HCT116 (cell line): ENCODE measurements around the gene EIF6. TPM values are rescaled to one million over a fixed set of nuclear protein-coding genes. Genes with fewer than 3 reads are reported as not detected.
A peak's percentile ranks its signal among the peaks of the same experiment; 100 is the strongest.
"Not testable (repeated sequence)": the region's sequence is repeated elsewhere in the genome, so short reads cannot be mapped to it uniquely, and the experiment has no call there.

Experiments
- ATAC-seq: fragments of 200-7000 bp; cut with Tn5 transposase; 2 replicates; pipeline ENCODE4 v1.9.1; 2020; ENCODE audit warnings: mild to moderate bottlenecking, moderate library complexity
- BruUV-seq: library from RNA; stranded (reverse); fragments of 400-500 nt; replicated peaks from 2 replicates; lab custom pipeline; 2021; lab: Mats Ljungman, UMichigan
- CTCF ChIA-PET: fragments of 300-600 bp; sonication (Branson Sonifier 250); formaldehyde crosslinking; loops from one replicate; lab custom pipeline; 2021; ENCODE audit warnings: antibody characterized with exemption; lab: Charles Lee
- POLR2A ChIA-PET: fragments of 300-600, 350-600 bp; sonication (Branson Sonifier 250); formaldehyde crosslinking; loops from one replicate; lab custom pipeline; 2021; ENCODE audit warnings: antibody characterized with exemption; lab: Charles Lee
- RAD21 ChIA-PET, 2 experiments: fragments of 300-600 bp; sonication (Branson Sonifier 250); formaldehyde crosslinking; loops; one replicate each; lab custom pipeline; 2023; ENCODE audit warnings: low total read pairs in 2 of 2; ENCODE audit not compliant: uncharacterized antibody in 2 of 2, unreplicated experiment in 2 of 2, low non-redundant PET in 1 of 2; lab: Charles Lee
- DNase-seq: peaks from one replicate; pipeline ENCODE4 v3.0.0-alpha.2; 2010; ENCODE audit warnings: low read depth, low spot score
- H2AFZ ChIP-seq: fragments of 200-600 bp; shearing (Covaris generic), sonication (generic); 2 replicates; pipeline ENCODE4 v1.6.1; 2017; ENCODE audit warnings: low read depth, mixed run types, mixed read lengths, antibody characterized with exemption, low read length; ENCODE audit not compliant: poor library complexity, severe bottlenecking
- H3K27ac ChIP-seq: 2 replicates; pipeline ENCODE4 v1.5.1; 2012; ENCODE audit warnings: low read depth, low read length
- H3K27me3 ChIP-seq: fragments of 200-600 bp; sonication (generic); 2 replicates; pipeline ENCODE4 v1.6.1; 2016; ENCODE audit warnings: mixed run types, low read length, mixed read lengths; ENCODE audit not compliant: insufficient read depth
- H3K36me3 ChIP-seq, 2 experiments: fragments of 200-500 bp in 1 of 2; fragments of 200-600 bp in 1 of 2; sonication (Bioruptor generic) in 1 of 2; sonication (generic) in 1 of 2; 2 replicates each; pipeline versions ENCODE4 v1.5.1 to v1.6.1; 2014 to 2016; ENCODE audit warnings: low read length in 2 of 2, inconsistent platforms in 1 of 2, mixed read lengths in 1 of 2, mixed run types in 1 of 2; ENCODE audit not compliant: insufficient read depth in 2 of 2, control insufficient read depth in 1 of 2
- H3K4me1 ChIP-seq, 2 experiments: fragments of 200-600 bp in 1 of 2; sonication (generic) in 1 of 2; 2 replicates each; pipeline versions ENCODE4 v1.5.1 to v1.6.1; 2012 to 2017; ENCODE audit warnings: low read length in 2 of 2, inconsistent platforms in 1 of 2, mild to moderate bottlenecking in 1 of 2, mixed read lengths in 1 of 2, mixed run types in 1 of 2, moderate library complexity in 1 of 2; ENCODE audit not compliant: insufficient read depth in 2 of 2, control insufficient read depth in 1 of 2
- H3K4me2 ChIP-seq: fragments of 200-600 bp; sonication (generic); 2 replicates; pipeline ENCODE4 v1.6.1; 2017; ENCODE audit warnings: mixed run types, low read length, mixed read lengths
- H3K4me3 ChIP-seq, 2 experiments: fragments of 200-600 bp in 1 of 2; sonication (generic) in 1 of 2; replicated peaks in 1 of 2; 2 replicates each; pipeline ENCODE4 v1.5.1; 2011 to 2016; ENCODE audit warnings: low read length in 2 of 2, control low read depth in 1 of 2, low read depth in 1 of 2, mild to moderate bottlenecking in 1 of 2, mixed read lengths in 1 of 2, mixed run types in 1 of 2
- H3K79me2 ChIP-seq: fragments of 200-600 bp; sonication (generic); 2 replicates; pipeline ENCODE4 v1.6.1; 2017; ENCODE audit warnings: mild to moderate bottlenecking, mixed run types, low read length, moderate library complexity, mixed read lengths; ENCODE audit not compliant: insufficient read depth
- H3K9ac ChIP-seq: fragments of 200-600 bp; sonication (generic); 2 replicates; pipeline ENCODE4 v1.6.1; 2016; ENCODE audit warnings: low read length, mixed read lengths
- H3K9me2 ChIP-seq: fragments of 200-600 bp; sonication (generic), shearing (Covaris generic); 2 replicates; pipeline ENCODE4 v1.6.1; 2017; ENCODE audit warnings: mixed run types, mild to moderate bottlenecking, moderate library complexity; ENCODE audit not compliant: insufficient read depth
- H3K9me3 ChIP-seq, 2 experiments: fragments of 200-500 bp in 1 of 2; fragments of 200-600 bp in 1 of 2; sonication (Bioruptor generic) in 1 of 2; sonication (generic) in 1 of 2; 2 replicates each; pipeline ENCODE4 v1.6.1; 2014 to 2017; ENCODE audit warnings: low read length in 2 of 2, mixed read lengths in 2 of 2, inconsistent platforms in 1 of 2, low read depth in 1 of 2, mild to moderate bottlenecking in 1 of 2, mixed run types in 1 of 2, moderate library complexity in 1 of 2; ENCODE audit not compliant: control insufficient read depth in 1 of 2, insufficient read depth in 1 of 2
- H4K20me1 ChIP-seq: fragments of 200-600 bp; sonication (generic), shearing (Covaris generic); 2 replicates; pipeline ENCODE4 v1.6.1; 2017; ENCODE audit warnings: mixed run types, mild to moderate bottlenecking, moderate library complexity; ENCODE audit not compliant: insufficient read depth
- CBX3 ChIP-seq: IDR thresholded peaks from 2 replicates; pipeline ENCODE4 v1.6.1; 2012; ENCODE audit warnings: low read depth
- EGR1 ChIP-seq: IDR thresholded peaks from 2 replicates; pipeline ENCODE4 v1.6.1; 2012; ENCODE audit warnings: low read depth
- EZH2 ChIP-seq: fragments of 200-600 bp; sonication (generic); IDR thresholded peaks from 2 replicates; pipeline ENCODE4 v1.6.1; 2017; ENCODE audit warnings: antibody characterized with exemption, mixed run types
- RAD21 ChIP-seq: IDR thresholded peaks from 2 replicates; pipeline ENCODE4 v1.6.1; 2012; ENCODE audit warnings: low read depth, mild to moderate bottlenecking
- intact Hi-C: fragments of 100-400 bp; cut with micrococcal nuclease; formaldehyde crosslinking; loops from 2 replicates; pipeline ENCODE4 v1.10.0; 2022
- total RNA-seq: library from RNA; stranded (reverse); gene quantifications from one replicate; pipeline ENCODE4 v1.2.1, GENCODE V29; 2021; ENCODE audit not compliant: unreplicated experiment
- TF ChIP-seq, protein P1 (sequence below), 3 experiments: fragments of 200-600 bp in 1 of 3; sonication (generic) in 1 of 3; IDR thresholded peaks in 2 of 3; conservative IDR thresholded peaks in 1 of 3; 2 replicates each; pipeline ENCODE4 v1.5.1; 2012 to 2017; ENCODE audit warnings: low read depth in 2 of 3, low read length in 2 of 3, antibody characterized with exemption in 1 of 3, borderline replicate concordance in 1 of 3, control low read depth in 1 of 3, mild to moderate bottlenecking in 1 of 3, mixed read lengths in 1 of 3, mixed run types in 1 of 3, moderate library complexity in 1 of 3; ENCODE audit not compliant: insufficient read depth in 1 of 3

Gene EIF6
- total RNA-seq, 1 experiment from 2014 or later: 209 TPM

DNA sequence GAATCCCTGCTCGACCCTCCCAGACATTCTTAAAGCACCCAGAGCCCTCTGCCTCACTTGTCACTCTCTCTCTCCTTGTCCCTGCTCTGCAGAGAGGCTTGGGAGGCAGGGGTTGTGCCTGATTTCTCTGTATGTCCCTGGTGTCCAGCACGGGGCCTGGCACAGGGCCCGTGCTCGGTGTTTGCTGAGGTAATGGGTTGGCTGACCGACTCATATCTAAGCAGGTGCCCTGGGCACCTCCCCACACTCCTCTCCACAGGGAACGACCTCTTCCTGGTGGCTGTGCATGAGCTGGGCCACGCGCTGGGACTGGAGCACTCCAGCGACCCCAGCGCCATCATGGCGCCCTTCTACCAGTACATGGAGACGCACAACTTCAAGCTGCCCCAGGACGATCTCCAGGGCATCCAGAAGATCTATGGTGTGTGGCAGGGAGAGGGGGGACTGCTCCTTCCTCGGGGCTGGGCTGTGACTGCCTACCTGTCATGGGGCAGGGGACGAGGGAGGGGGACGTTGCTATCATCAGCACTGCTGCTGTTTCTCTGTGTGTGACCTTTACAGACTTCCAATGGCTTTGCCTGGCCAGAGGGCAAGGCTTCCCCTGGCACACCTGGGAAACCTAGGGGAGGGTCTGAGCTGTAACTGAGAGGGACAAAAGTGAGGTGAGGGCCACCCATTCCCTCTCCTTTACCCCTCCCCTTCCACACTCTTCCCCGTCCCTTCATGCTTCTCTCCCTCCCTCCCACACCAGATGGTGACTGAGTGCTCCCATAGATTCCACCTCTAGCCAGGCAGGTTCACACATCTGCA is 20.8 kb downstream of the EIF6 start:
- no peak for DNase-seq
- intact Hi-C loops: loop anchor here (1.0 to 10.0 kb wide), 2 partner anchors 118 to 389 kb away; partner anchors contain the start of genes ACSS2 and GGT7
- ChIA-PET CTCF (interaction anchor here (0.6 to 2.6 kb wide), 6 partner anchors 9 to 756 kb away, joined by 3 to 16 read pairs (median 3); partner anchors contain the start of gene EDEM2), POLR2A (interaction anchor here (0.6 to 1.0 kb wide), 2 partner anchors 14 to 122 kb away, joined by 4 to 5 read pairs; partner anchors contain the start of gene MMP24OS), RAD21 (interaction anchor here in 1 of 2 experiments (0.6 kb wide), 1 partner anchor 90 kb away, joined by 5 read pairs; no protein-coding TSS in a partner anchor)
- ATAC-seq: peak; percentile 54
- Histone ChIP-seq H3K4me2 (peak overlapping the region; percentile 74), H3K79me2 (no peaks in the 10 kb centered on the region), H3K36me3 (no peaks in the 10 kb centered on the region), H3K9me3 (no peaks in the 10 kb centered on the region), H3K27ac (peak overlapping the region; percentile 74), H3K27me3 (no peaks in the 10 kb centered on the region), H3K4me3 (peak overlapping the region in 1 of 2 experiments; percentile 31; a peak in 2 of 4 replicates), H3K9ac (peak overlapping the region; percentile 25), H3K4me1 (peaks cover 23% of the 10 kb centered on the region in 2 experiments), H3K9me2 (no peaks in the 10 kb centered on the region), H4K20me1 (no peaks in the 10 kb centered on the region), H2AFZ (no peak overlapping the region)
- TF ChIP-seq EZH2 (no peak), EGR1 (no peak), RAD21 (no peak), CBX3 (no peak)
- BruUV-seq: no TSS peak

DNA sequence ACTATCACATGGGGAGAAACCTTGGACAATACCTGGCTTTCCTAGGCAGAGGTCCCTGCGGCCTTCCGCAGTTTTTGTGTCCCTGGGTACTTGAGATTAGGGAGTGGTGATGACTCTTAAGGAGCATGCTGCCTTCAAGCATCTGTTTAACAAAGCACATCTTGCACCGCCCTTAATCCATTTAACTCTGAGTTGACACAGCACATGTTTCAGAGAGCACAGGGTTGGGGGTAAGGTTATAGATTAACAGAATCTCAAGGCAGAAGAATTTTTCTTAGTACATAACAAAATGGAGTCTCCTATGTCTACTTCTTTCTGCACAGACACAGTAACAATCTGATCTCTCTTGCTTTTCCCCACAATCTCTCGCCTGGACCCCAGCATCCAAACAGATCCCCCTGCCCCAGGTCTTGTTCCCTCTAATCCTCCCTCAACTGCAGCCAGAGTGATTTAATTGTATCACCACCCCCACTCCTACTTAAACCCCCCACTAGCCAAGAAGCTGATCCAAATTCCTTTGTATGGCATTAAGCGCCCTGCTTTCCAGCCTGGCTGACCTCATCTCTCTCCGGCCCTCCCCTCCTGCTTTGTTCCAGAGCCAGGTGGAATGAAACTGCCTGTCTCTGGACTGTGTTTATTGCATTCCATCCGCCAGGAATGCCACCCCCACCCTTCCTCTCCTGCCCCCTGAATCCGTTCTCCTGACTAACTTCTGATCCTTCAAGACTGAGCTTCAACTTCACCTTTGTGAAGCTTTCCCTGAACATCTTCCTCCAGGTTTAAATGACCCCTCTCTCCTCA is 21.6 kb downstream of the EIF6 start:
- Histone ChIP-seq H3K4me2 (peak overlapping the region; percentile 74), H3K4me3 (peak overlapping the region in 1 of 2 experiments; percentile 31; a peak in 2 of 4 replicates), H3K4me1 (peaks cover 23% of the 10 kb centered on the region in 2 experiments), H3K27ac (peak overlapping the region; percentile 74)
- CTCF ChIA-PET: interaction anchor here (0.6 to 1.5 kb wide), 3 partner anchors 8 to 755 kb away, joined by 3 to 4 read pairs (median 3); no protein-coding TSS in a partner anchor
- peak; percentile 88 for ATAC-seq
- H3K36me3 ChIP-seq, H2AFZ ChIP-seq, RAD21 ChIA-PET: not testable (repeated sequence)
- TF ChIP-seq, protein P1, sequence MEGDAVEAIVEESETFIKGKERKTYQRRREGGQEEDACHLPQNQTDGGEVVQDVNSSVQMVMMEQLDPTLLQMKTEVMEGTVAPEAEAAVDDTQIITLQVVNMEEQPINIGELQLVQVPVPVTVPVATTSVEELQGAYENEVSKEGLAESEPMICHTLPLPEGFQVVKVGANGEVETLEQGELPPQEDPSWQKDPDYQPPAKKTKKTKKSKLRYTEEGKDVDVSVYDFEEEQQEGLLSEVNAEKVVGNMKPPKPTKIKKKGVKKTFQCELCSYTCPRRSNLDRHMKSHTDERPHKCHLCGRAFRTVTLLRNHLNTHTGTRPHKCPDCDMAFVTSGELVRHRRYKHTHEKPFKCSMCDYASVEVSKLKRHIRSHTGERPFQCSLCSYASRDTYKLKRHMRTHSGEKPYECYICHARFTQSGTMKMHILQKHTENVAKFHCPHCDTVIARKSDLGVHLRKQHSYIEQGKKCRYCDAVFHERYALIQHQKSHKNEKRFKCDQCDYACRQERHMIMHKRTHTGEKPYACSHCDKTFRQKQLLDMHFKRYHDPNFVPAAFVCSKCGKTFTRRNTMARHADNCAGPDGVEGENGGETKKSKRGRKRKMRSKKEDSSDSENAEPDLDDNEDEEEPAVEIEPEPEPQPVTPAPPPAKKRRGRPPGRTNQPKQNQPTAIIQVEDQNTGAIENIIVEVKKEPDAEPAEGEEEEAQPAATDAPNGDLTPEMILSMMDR (IDR thresholded peaks at IDR 0.05 in 2 of 3, conservative IDR thresholded peaks at IDR 0.05 in 1 of 3; ENCODE audit: borderline replicate concordance in 1 of 3, insufficient read depth in 1 of 3, low read depth in 2 of 3, low read length in 2 of 3): peak in 2 of 3 experiments; percentile 17 to 26; a peak in 2 of 6 replicates
- peak; percentile 39; the same call in 1 of the 2 replicates for TF ChIP-seq EGR1
- TF ChIP-seq, all 23 proteins: peak for 2; not testable (repeated sequence) for 21
- not testable (repeated sequence) for H3K9me3 ChIP-seq, H3K9me2 ChIP-seq, H4K20me1 ChIP-seq, DNase-seq, H3K27me3 ChIP-seq, H3K79me2 ChIP-seq, BruUV-seq
- POLR2A ChIA-PET: interaction anchor here (0.6 to 1.0 kb wide), 2 partner anchors 15 to 122 kb away, joined by 4 to 5 read pairs; partner anchors contain the start of gene MMP24OS
- H3K9ac ChIP-seq: peak overlapping the region; percentile 25
- intact Hi-C loops: loop anchor here (10.0 kb wide), 1 partner anchor 388 kb away; the partner anchor contains the start of genes ACSS2 and GGT7

DNA sequence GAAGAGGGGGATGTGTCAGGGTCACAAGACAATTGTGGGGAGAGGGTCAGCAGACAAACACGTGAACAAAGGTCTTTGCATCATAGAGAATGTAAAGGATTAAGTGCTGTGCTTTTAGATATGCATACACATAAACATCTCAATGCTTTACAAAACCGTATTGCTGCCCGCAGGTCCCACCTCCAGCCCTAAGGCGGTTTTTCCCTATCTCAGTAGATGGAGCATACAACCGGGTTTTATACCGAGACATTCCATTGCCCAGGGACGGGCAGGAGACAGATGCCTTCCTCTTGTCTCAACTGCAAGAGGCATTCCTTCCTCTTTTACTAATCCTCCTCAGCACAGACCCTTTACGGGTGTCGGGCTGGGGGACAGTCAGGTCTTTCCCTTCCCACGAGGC is 22.3 kb downstream of the EIF6 start:
- ATAC-seq, H3K27me3 ChIP-seq, H3K9ac ChIP-seq, H3K36me3 ChIP-seq, H4K20me1 ChIP-seq, H3K79me2 ChIP-seq, H3K9me2 ChIP-seq, H3K4me2 ChIP-seq, H3K4me3 ChIP-seq, DNase-seq, H3K9me3 ChIP-seq, BruUV-seq, H3K27ac ChIP-seq, RAD21 ChIA-PET, H2AFZ ChIP-seq, POLR2A ChIA-PET: not testable (repeated sequence)
- H3K4me1 ChIP-seq: peaks cover 23% of the 10 kb centered on the region in 2 experiments
- CTCF ChIA-PET: interaction anchor here (0.9 kb wide), 1 partner anchor 427 kb away, joined by 3 read pairs; no protein-coding TSS in a partner anchor
- intact Hi-C loops: loop anchor here (10.0 kb wide), 1 partner anchor 388 kb away; the partner anchor contains the start of genes ACSS2 and GGT7
